SK-N-SH (cell line): ENCODE results near the gene MPO. TPM values are rescaled to one million over a fixed set of nuclear protein-coding genes. Genes with fewer than 3 reads are reported as not detected.

Experiments used
- CTCF ChIA-PET: fragments of 300-600, 350-600 bp; formaldehyde crosslinking; extraction: SDS; loops from one replicate; lab custom pipeline; 2021; lab: Yijun Ruan, JAX
- POLR2A ChIA-PET: fragments of 350-600 bp; sonication (Branson Sonifier 250); formaldehyde crosslinking; extraction: SDS; loops from one replicate; lab custom pipeline; 2020; ENCODE audit warnings: antibody characterized with exemption, inconsistent platforms; lab: Yijun Ruan, JAX
- DNase-seq: peaks from one replicate; pipeline ENCODE4 v3.0.0; 2012
- H2AFZ ChIP-seq: fragments of 200-600 bp; sonication (generic); 2 replicates; pipeline ENCODE4 v1.8.1; 2016; ENCODE audit warnings: antibody characterized with exemption, mild to moderate bottlenecking, low read depth
- H3F3A ChIP-seq: fragments of 200-600 bp; sonication (generic); replicated peaks from 2 replicates; pipeline ENCODE3; 2016; ENCODE audit warnings: antibody characterized with exemption, mild to moderate bottlenecking; ENCODE audit not compliant: insufficient read depth
- H3K27ac ChIP-seq, 2 experiments: fragments of 200-500 bp in 1 of 2; fragments of 200-600 bp in 1 of 2; sonication (Bioruptor generic) in 1 of 2; sonication (generic), shearing (Covaris generic) in 1 of 2; 2 replicates each; pipeline versions ENCODE4 v1.5.1 to v1.6.1; 2014 to 2016; ENCODE audit warnings: low read depth in 2 of 2, inconsistent platforms in 1 of 2, low read length in 1 of 2, mild to moderate bottlenecking in 1 of 2, mixed read lengths in 1 of 2
- H3K27me3 ChIP-seq: fragments of 200-600 bp; sonication (generic), shearing (Covaris generic); 2 replicates; pipeline ENCODE4 v1.6.1; 2016; ENCODE audit warnings: mixed run types; ENCODE audit not compliant: insufficient read depth
- H3K36me3 ChIP-seq, 2 experiments: fragments of 200-500 bp in 1 of 2; fragments of 200-600 bp in 1 of 2; sonication (Bioruptor generic) in 1 of 2; sonication (generic) in 1 of 2; replicated peaks in 1 of 2; 2 replicates each; pipeline versions ENCODE3 to v1.5.1; 2014 to 2016; ENCODE audit warnings: low read length in 1 of 2, mild to moderate bottlenecking in 1 of 2; ENCODE audit not compliant: insufficient read depth in 2 of 2, control insufficient read depth in 1 of 2
- H3K4me1 ChIP-seq, 2 experiments: fragments of 200-500 bp in 1 of 2; fragments of 200-600 bp in 1 of 2; sonication (Bioruptor generic) in 1 of 2; sonication (generic), shearing (Covaris generic) in 1 of 2; 2 replicates each; pipeline versions ENCODE4 v1.5.1 to v1.6.1; 2014 to 2016; ENCODE audit warnings: low read depth in 1 of 2, low read length in 1 of 2, mixed run types in 1 of 2; ENCODE audit not compliant: insufficient read depth in 2 of 2, control insufficient read depth in 1 of 2
- H3K4me2 ChIP-seq: fragments of 200-600 bp; sonication (generic), shearing (Covaris generic); 2 replicates; pipeline ENCODE4 v1.6.1; 2017; ENCODE audit warnings: mixed run types
- H3K4me3 ChIP-seq, 2 experiments: fragments of 200-500 bp in 1 of 2; fragments of 200-600 bp in 1 of 2; sonication (Bioruptor generic) in 1 of 2; sonication (generic), shearing (Covaris generic) in 1 of 2; 2 replicates each; pipeline versions ENCODE4 v1.5.1 to v1.8.1; 2014 to 2016; ENCODE audit warnings: low read depth in 2 of 2, inconsistent platforms in 1 of 2, low read length in 1 of 2, mild to moderate bottlenecking in 1 of 2, mixed read lengths in 1 of 2, moderate library complexity in 1 of 2
- H3K79me2 ChIP-seq: fragments of 200-600 bp; sonication (generic); 2 replicates; pipeline ENCODE4 v1.8.1; 2017; ENCODE audit warnings: mild to moderate bottlenecking; ENCODE audit not compliant: insufficient read depth
- H3K9ac ChIP-seq: fragments of 200-600 bp; sonication (generic); 2 replicates; pipeline ENCODE4 v1.6.1; 2017; ENCODE audit warnings: mixed run types
- H3K9me2 ChIP-seq: fragments of 200-600 bp; sonication (generic); 2 replicates; pipeline ENCODE4 v1.6.1; 2017; ENCODE audit warnings: mixed run types
- H3K9me3 ChIP-seq: fragments of 200-600 bp; sonication (generic); 2 replicates; pipeline ENCODE4 v1.6.1; 2017; ENCODE audit warnings: mixed run types, mild to moderate bottlenecking, moderate library complexity
- H4K20me1 ChIP-seq: fragments of 200-600 bp; sonication (generic); 2 replicates; pipeline ENCODE4 v1.6.1; 2017; ENCODE audit warnings: mild to moderate bottlenecking, mixed run types; ENCODE audit not compliant: insufficient read depth
- CTCF ChIP-seq: fragments of 200-600 bp; sonication (generic); IDR thresholded peaks from 2 replicates; pipeline ENCODE4 v1.6.1; 2017; ENCODE audit warnings: antibody characterized with exemption, mild to moderate bottlenecking, moderate library complexity
- ELF1 ChIP-seq: IDR thresholded peaks from 2 replicates; pipeline ENCODE4 v1.4.0; 2012
- EP300 ChIP-seq, 2 experiments: IDR thresholded peaks; 2 replicates each; pipeline versions ENCODE4 v1.4.0 to v1.6.1; 2012; ENCODE audit warnings: borderline replicate concordance in 1 of 2, low read depth in 1 of 2, low read length in 1 of 2
- GABPA ChIP-seq: IDR thresholded peaks from 2 replicates; pipeline ENCODE4 v1.4.0; 2012; ENCODE audit warnings: low read depth, mild to moderate bottlenecking
- MEF2A ChIP-seq: IDR thresholded peaks from 2 replicates; pipeline ENCODE4 v1.4.0; 2012; ENCODE audit warnings: low read depth, borderline replicate concordance
- NFIC ChIP-seq: IDR thresholded peaks from 2 replicates; pipeline ENCODE4 v1.4.0; 2012; ENCODE audit warnings: borderline replicate concordance
- SMC3 ChIP-seq: IDR thresholded peaks from 2 replicates; pipeline ENCODE4 v1.6.1; 2012; ENCODE audit warnings: low read depth, low read length, improper control_type of control experiment
- TAF1 ChIP-seq: IDR thresholded peaks from 2 replicates; pipeline ENCODE4 v1.6.1; 2012; ENCODE audit warnings: low read depth, mild to moderate bottlenecking, low read length, moderate library complexity, borderline replicate concordance
- USF1 ChIP-seq: IDR thresholded peaks from 2 replicates; pipeline ENCODE4 v1.4.0; 2012; ENCODE audit warnings: low read depth, borderline replicate concordance
- YY1 ChIP-seq: IDR thresholded peaks from 2 replicates; pipeline ENCODE4 v1.4.0; 2012; ENCODE audit warnings: low read depth, mild to moderate bottlenecking
- WGBS: methylation state at CpG from one replicate; pipeline ENCODE4 v1.1.6; 2017; ENCODE audit warnings: low lambda C conversion rate; 5-methylcytosine and 5-hydroxymethylcytosine counted together
- polyA plus RNA-seq, 3 experiments: library from polyadenylated mRNA; depleted of rRNA; stranded (reverse); fragments of >200 nt; gene quantifications; 2 replicates each; pipeline ENCODE4 v1.2.3, GENCODE V29; 2012
- TF ChIP-seq, protein P1 (sequence below): fragments of 150-350 bp; IDR thresholded peaks from 2 replicates; pipeline ENCODE4 v1.6.1; 2017; ENCODE audit warnings: antibody characterized with exemption, low read length, low read depth, borderline replicate concordance
- TF ChIP-seq, protein P2 (sequence below): IDR thresholded peaks from 2 replicates; pipeline ENCODE4 v1.6.1; 2012; ENCODE audit warnings: mild to moderate bottlenecking, low read depth, low read length, moderate library complexity

MPO gene
- polyA plus RNA-seq, 1 of the 3 experiments (the other 2 are of a cell fraction): not detected

DNA sequence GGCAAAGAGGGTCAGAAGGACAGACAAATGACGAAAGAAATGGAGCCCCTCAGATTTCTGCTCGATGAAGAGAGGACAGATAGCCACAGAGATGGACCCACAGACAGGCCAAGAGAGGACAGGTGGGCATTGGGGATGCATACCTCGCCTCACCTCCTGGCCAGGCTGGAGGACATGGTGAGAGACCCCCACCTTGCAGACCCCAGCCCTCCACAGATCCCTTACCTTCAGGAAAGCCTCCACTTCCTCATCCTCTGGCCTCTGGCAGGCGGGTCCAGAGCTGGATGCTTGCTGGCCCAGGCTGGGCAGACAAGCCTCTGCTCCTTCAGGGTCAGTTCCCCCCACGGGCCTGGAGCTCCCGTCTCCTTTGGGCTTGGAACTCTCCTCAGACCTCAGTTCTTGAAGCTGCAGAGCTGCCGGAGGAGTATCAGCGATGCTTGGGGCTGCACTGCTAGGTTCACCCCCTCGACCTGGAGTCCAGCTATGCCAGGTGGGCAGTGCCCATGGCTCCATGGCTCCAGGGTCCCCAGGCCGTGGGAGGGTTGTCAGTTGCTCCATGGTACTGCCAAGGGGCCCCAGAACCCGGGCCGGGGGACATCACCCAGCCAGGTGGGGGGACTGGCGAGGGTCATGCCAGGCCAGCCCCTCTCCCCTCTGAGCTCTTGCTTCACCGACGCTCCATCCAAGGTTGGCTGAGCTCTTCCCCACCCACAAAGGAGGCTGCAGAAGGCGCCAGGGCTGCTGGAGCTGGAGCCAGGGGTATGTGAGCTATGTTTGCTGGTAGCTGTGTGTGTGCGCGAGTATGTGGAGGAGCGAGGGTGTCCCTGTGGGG, 46.8 kb upstream of the MPO start:
- ChIA-PET CTCF (interaction anchor here (0.8 to 1.8 kb wide), 6 partner anchors 10 to 120 kb away, joined by 3 to 12 read pairs (median 4); partner anchors contain the start of gene RNF43), POLR2A (interaction anchor here (1.5 to 2.0 kb wide), 3 partner anchors 9 to 25 kb away, joined by 4 to 15 read pairs (median 6); partner anchors contain the start of gene SUPT4H1)
- H3K9ac ChIP-seq: no peak overlapping the region
- H3F3A ChIP-seq: no peaks in the 10 kb centered on the region
- no peak overlapping the region for H3K4me2 ChIP-seq
- no peak overlapping the region for H3K27ac ChIP-seq
- H3K4me1 ChIP-seq: peaks cover 0 to 40% of the 10 kb centered on the region in 2 experiments; a peak in 1 of 4 replicates
- TF ChIP-seq GABPA: no peak
- TF ChIP-seq ELF1: no peak
- TF ChIP-seq, protein P1, sequence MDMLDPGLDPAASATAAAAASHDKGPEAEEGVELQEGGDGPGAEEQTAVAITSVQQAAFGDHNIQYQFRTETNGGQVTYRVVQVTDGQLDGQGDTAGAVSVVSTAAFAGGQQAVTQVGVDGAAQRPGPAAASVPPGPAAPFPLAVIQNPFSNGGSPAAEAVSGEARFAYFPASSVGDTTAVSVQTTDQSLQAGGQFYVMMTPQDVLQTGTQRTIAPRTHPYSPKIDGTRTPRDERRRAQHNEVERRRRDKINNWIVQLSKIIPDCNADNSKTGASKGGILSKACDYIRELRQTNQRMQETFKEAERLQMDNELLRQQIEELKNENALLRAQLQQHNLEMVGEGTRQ: no peak
- TF ChIP-seq EP300 (IDR thresholded peaks at IDR 0.05; ENCODE audit: borderline replicate concordance in 1 of 2, low read depth in 1 of 2, low read length in 1 of 2): no peak
- TF ChIP-seq, protein P2, sequence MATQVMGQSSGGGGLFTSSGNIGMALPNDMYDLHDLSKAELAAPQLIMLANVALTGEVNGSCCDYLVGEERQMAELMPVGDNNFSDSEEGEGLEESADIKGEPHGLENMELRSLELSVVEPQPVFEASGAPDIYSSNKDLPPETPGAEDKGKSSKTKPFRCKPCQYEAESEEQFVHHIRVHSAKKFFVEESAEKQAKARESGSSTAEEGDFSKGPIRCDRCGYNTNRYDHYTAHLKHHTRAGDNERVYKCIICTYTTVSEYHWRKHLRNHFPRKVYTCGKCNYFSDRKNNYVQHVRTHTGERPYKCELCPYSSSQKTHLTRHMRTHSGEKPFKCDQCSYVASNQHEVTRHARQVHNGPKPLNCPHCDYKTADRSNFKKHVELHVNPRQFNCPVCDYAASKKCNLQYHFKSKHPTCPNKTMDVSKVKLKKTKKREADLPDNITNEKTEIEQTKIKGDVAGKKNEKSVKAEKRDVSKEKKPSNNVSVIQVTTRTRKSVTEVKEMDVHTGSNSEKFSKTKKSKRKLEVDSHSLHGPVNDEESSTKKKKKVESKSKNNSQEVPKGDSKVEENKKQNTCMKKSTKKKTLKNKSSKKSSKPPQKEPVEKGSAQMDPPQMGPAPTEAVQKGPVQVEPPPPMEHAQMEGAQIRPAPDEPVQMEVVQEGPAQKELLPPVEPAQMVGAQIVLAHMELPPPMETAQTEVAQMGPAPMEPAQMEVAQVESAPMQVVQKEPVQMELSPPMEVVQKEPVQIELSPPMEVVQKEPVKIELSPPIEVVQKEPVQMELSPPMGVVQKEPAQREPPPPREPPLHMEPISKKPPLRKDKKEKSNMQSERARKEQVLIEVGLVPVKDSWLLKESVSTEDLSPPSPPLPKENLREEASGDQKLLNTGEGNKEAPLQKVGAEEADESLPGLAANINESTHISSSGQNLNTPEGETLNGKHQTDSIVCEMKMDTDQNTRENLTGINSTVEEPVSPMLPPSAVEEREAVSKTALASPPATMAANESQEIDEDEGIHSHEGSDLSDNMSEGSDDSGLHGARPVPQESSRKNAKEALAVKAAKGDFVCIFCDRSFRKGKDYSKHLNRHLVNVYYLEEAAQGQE: no peak
- no peak for TF ChIP-seq NFIC
- TF ChIP-seq CTCF: no peak
- no peak for TF ChIP-seq SMC3
- no peak for TF ChIP-seq USF1
- TF ChIP-seq YY1: no peak
- no peak for TF ChIP-seq MEF2A
- no peak for TF ChIP-seq TAF1
- DNase-seq: peak; percentile 44
- H3K9me3 ChIP-seq: no peaks in the 10 kb centered on the region
- H4K20me1 ChIP-seq: no peaks in the 10 kb centered on the region
- H3K27me3 ChIP-seq: peaks cover 21% of the 10 kb centered on the region; the same call in 1 of the 2 replicates
- no peak overlapping the region for H3K4me3 ChIP-seq
- no peak overlapping the region for H2AFZ ChIP-seq
- 64% methylated on average over 18 of the region's 19 CpGs for WGBS
- H3K79me2 ChIP-seq: no peaks in the 10 kb centered on the region
- no peaks in the 10 kb centered on the region for H3K9me2 ChIP-seq
- H3K36me3 ChIP-seq: no peaks in the 10 kb centered on the region
